K562 (cell line): ENCODE data around the gene NEDD8.

Experiments used
- KLF6 ChIP-seq: fragments of 250-450 bp; sonication (Bioruptor Pico); IDR thresholded peaks from 2 replicates; pipeline ENCODE4 v1.4.0; 2020; ENCODE audit warnings: mild to moderate bottlenecking, moderate library complexity, borderline replicate concordance
- MAFK ChIP-seq: IDR thresholded peaks from 2 replicates; pipeline ENCODE4 v1.6.1; 2011; ENCODE audit warnings: low read length, improper control_type of control experiment
- POLR2A ChIP-seq: fragments of 450-650 bp; conservative IDR thresholded peaks from 2 replicates; pipeline ENCODE4 v1.6.1; 2016
- SETDB1 ChIP-seq: IDR thresholded peaks from one replicate; pipeline ENCODE4 v1.6.1; 2012; ENCODE audit warnings: low read length, control low read depth, inconsistent platforms
- SMARCB1 ChIP-seq: IDR thresholded peaks from 2 replicates; pipeline ENCODE4 v1.6.1; 2011; ENCODE audit warnings: improper control_type of control experiment, low read depth; ENCODE audit not compliant: insufficient read length
- ZFP1 ChIP-seq: fragments of 450-650 bp; formaldehyde crosslinking; IDR thresholded peaks from 2 replicates; pipeline ENCODE4 v1.4.0; 2020; ENCODE audit warnings: mild to moderate bottlenecking, mixed read lengths
- ZNF830 ChIP-seq: fragments of 250-450 bp; sonication (Bioruptor Pico); IDR thresholded peaks from 2 replicates; pipeline ENCODE4 v1.5.0; 2021; ENCODE audit warnings: mild to moderate bottlenecking
- TF ChIP-seq, protein P1 (sequence below): sonication (generic); formaldehyde crosslinking; IDR thresholded peaks from 2 replicates; pipeline ENCODE4 v1.8.0; 2022; ENCODE audit warnings: mild to moderate bottlenecking, low read depth, missing genetic modification reagents

DNA sequence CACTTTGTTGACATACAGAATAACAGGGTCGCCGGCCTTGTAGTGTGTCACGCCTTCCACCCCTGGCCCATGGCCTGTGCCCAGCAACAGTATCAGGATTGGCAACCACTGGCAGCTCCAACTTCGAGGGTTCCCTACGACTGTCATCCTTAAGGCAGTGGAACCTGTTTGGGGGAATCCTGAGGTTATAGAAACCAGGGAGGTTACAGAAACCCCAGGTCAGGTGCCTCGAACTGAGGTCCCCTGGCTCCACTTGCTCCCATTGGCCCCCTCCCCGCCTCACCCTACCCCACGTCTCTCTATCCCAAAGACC is 37.3 kb downstream of the NEDD8 start:
- no peak for TF ChIP-seq ZFP1 (CRISPR knock-in tag)
- no peak for TF ChIP-seq POLR2A
- no peak for TF ChIP-seq SETDB1
- TF ChIP-seq SMARCB1, result no peak
- TF ChIP-seq, protein P1, sequence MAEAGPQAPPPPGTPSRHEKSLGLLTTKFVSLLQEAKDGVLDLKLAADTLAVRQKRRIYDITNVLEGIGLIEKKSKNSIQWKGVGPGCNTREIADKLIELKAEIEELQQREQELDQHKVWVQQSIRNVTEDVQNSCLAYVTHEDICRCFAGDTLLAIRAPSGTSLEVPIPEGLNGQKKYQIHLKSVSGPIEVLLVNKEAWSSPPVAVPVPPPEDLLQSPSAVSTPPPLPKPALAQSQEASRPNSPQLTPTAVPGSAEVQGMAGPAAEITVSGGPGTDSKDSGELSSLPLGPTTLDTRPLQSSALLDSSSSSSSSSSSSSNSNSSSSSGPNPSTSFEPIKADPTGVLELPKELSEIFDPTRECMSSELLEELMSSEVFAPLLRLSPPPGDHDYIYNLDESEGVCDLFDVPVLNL (CRISPR knock-in tag), result no peak
- TF ChIP-seq KLF6 (CRISPR knock-in tag), result no peak
- no peak for TF ChIP-seq MAFK
- TF ChIP-seq ZNF830, result no peak
